A673 (cell line): ENCODE measurements around the gene FANCL.
"Not testable (repeated sequence)": the region's sequence is repeated elsewhere in the genome, so short reads cannot be mapped to it uniquely, and the experiment has no call there.

Experiments
- EZH2 ChIP-seq: fragments of 200-600 bp; sonication (generic); IDR thresholded peaks from 2 replicates; pipeline ENCODE4 v1.6.1; 2017; ENCODE audit warnings: borderline replicate concordance, low read depth, mild to moderate bottlenecking, mixed read lengths, antibody characterized with exemption, low read length; ENCODE audit not compliant: poor library complexity, severe bottlenecking
- TF ChIP-seq, protein P1 (sequence below): fragments of 300-800, 200-600 bp; sonication (generic); conservative IDR thresholded peaks from 2 replicates; pipeline ENCODE4 v1.5.1; 2017; ENCODE audit warnings: low read depth, mild to moderate bottlenecking, antibody characterized with exemption, low read length, moderate library complexity, mixed read lengths

GRCh38 chr2:58258456-58258855 is 17.3 kb upstream of the FANCL start:
- TF ChIP-seq, protein P1, sequence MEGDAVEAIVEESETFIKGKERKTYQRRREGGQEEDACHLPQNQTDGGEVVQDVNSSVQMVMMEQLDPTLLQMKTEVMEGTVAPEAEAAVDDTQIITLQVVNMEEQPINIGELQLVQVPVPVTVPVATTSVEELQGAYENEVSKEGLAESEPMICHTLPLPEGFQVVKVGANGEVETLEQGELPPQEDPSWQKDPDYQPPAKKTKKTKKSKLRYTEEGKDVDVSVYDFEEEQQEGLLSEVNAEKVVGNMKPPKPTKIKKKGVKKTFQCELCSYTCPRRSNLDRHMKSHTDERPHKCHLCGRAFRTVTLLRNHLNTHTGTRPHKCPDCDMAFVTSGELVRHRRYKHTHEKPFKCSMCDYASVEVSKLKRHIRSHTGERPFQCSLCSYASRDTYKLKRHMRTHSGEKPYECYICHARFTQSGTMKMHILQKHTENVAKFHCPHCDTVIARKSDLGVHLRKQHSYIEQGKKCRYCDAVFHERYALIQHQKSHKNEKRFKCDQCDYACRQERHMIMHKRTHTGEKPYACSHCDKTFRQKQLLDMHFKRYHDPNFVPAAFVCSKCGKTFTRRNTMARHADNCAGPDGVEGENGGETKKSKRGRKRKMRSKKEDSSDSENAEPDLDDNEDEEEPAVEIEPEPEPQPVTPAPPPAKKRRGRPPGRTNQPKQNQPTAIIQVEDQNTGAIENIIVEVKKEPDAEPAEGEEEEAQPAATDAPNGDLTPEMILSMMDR: not testable (repeated sequence)
- TF ChIP-seq EZH2: not testable (repeated sequence)
